GM19468 (cell line): ENCODE data around the gene AIP.

Source experiments
- ATAC-seq: cut with Tn5 transposase; IDR thresholded peaks from one replicate; pipeline ENCODE4 v1.9.1; 2021; ENCODE audit warnings: mild to moderate bottlenecking, moderate library complexity, moderate number of reproducible peaks; ENCODE audit not compliant: unreplicated experiment; ENCODE audit errors: extremely low read depth

Gene AIP

DNA sequence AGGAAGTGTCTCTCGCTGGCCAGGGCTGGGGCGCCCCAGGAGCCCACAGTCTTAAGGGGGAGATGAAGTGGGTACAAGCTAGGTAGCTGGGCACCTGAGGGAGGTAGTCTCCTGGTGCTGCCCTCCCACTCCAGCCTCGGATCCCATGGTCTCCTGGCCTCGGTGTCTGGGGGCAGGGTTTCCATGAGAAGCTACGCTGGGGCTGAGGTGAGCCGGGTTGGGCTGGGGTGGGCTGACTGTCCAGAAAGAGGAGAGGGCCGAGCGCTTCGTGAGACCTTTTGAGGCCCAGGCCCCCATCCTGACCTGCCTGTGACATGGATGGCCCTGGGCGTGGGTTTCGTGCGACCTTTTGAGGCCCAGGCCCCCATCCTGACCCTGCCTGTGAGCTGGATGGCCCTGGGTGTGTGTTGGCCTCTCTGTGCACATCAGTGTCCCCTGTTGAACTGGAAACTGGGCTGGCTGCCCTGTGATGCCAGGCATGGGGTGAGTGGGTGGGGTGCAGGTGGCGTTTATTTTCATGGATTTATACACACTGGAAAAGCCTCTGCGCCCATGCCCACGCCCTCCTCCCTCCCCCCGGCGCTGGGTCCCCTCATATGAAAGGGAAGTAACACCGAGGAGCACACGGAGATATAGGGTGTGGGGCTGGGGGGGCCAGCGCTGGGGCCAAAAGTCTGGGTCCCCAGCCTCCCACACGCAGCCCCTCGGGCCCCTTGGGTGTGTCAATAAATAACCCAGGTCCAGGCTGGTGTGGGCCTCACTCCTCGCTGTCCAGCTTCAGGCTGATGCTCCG is 8.6 kb downstream of the AIP start:
- ATAC-seq = no peak

DNA sequence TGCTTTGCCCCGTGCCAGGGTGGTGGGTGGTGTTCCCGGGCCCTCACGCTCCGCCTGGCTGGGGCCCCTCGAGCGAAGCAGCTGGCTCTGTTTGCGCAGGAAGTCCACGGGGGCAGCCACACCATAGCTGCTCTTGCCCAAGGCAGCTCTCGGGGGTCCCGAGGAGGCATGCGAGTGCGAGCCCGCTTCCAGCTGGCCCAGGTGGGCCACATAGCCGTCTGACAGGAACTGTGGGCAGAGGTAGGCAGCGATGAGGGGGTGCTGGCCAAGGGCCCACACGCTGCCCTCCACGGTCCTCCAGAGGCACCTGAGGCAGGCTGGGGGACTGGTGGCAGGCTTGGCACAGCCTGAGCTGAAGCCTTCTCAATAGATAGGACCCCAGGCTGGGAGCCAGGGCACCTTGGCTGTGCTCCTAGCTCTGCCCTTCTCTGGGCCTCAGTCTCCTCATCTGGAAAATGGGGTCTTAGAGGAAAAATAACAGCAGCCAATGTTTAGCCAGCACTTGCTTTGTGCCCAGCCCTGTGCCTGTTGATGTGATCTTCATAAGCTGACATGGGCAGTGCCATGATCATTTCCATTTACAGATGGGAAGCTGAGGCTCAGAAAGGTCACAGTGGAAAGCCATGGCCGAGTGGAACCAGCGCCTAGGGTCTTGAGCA is 9.4 kb downstream of the AIP start:
- ATAC-seq = no peak

DNA sequence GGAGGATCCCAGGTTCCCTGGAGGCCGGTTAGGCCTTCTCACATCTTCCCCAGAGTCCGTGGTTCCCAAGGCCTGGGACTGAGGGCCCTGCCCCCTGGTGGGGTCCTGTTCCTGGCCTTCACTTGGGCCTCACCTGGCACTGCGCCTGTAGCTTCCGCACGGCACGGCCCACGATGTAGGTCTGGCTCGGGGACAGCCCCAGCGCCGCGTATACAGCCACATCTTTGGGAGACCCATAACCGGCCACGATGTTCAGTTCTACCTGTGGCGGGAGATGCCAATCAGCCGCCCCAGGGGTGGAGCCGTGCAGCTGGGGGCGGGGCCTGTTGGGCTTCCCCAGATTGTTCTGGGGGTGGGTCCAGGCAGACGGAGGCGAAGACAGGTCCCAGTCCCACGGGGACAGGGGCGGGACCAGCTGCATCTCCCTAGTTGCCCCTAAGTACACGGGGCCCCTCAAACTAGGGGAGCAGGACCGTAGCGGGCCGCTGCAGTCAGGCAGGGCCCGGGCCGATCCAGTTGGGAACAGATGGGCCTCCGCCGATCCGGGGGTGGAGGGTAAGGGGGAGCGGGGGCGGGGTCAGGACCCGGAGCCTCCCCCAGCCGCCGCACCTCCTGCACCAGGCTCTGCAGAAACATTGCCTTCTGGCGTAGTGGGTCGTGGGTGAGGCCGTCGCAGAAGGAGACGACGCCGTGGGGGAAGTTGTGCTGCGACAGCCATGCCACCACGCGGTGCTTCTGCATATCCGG is 10.1 kb downstream of the AIP start:
- no peak for ATAC-seq

DNA sequence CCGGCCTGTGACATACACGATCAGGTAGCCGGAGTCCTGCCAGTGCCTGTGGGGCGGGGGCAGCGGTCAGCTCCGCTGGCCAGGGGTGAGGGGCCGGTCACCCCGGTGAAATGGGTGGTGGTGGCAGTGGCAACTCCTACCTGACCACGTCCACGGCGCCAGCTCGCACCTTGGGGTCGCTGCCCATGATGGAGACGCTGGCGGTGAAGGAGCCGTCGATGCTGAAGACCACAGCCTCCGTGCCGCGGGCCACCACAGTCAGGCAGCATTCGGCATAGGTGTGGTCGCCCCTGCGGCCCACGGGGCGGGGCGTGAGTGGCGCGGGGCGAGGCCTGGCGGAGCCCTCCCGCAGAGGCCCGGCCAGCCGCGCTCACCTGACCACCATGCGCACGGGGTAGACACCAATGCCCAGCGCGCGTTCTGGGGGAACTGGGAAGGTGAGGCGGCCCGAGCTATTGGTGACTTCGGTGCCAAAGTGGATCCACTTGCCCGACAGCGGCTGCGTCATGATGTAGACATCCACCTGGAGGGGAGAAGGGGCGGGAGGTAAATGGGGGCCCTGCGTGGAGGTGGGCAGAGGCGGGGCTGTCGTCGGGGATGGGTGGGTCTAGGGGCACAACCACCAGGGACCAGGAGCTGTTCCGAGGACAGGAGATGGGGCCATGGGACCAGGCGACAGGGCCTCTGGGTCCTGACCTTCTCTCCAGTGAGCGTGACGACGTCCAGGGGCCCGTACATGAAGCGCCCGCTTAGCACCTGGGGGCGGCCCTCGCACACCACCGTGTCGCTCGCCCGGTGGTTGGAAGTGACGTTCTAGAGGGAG is 10.9 kb downstream of the AIP start:
- ATAC-seq = no peak

- ATAC-seq = no peak
Measured at GRCh38 chr11:67494371-67495233, 11.8 kb downstream of the AIP start.

DNA sequence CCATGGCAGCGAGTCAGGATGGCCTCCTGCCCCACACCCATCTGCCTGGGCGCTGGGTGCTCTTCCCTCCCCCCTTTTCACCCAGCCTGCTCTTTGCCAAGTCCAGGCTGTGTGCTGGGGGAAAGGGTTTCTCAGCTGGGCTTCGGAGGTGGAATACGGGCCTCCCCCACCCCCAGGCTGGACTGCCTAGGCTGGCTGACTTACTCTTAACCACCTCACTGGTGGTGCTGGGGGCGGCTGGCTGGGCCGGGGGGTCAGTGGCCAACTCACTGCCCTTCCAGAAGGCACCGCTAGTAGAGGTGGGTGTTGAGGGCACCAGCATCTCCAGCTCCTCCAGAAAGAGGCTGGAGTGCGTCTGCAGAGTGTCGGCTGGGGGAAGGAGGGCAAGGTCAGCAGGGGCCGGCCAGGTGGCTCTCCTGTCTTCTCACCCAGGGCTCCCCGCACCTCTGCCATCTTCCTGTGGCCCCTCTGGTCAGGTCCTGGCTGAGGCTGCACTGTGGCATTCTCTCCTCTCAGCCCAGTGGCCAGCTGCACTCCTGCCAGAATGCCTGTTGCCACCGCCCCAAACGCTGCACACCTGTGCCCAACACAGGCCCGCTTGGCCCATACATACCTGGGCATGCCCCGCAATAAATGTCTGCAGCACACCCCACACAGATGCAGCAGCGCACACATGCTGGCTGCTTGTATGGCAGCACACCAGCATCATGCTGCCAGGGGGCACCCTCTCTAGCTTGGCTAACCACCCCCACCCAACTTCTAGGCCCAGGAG is 12.6 kb downstream of the AIP start:
- ATAC-seq = no peak

GRCh38 chr11:67496113-67496512 is 13.3 kb downstream of the AIP start:
- no peak for ATAC-seq

- ATAC-seq = no peak
Measured at GRCh38 chr11:67497656-67498291, 14.9 kb downstream of the AIP start.

GRCh38 chr11:67498544-67498972 is 15.7 kb downstream of the AIP start:
- ATAC-seq = no peak

DNA sequence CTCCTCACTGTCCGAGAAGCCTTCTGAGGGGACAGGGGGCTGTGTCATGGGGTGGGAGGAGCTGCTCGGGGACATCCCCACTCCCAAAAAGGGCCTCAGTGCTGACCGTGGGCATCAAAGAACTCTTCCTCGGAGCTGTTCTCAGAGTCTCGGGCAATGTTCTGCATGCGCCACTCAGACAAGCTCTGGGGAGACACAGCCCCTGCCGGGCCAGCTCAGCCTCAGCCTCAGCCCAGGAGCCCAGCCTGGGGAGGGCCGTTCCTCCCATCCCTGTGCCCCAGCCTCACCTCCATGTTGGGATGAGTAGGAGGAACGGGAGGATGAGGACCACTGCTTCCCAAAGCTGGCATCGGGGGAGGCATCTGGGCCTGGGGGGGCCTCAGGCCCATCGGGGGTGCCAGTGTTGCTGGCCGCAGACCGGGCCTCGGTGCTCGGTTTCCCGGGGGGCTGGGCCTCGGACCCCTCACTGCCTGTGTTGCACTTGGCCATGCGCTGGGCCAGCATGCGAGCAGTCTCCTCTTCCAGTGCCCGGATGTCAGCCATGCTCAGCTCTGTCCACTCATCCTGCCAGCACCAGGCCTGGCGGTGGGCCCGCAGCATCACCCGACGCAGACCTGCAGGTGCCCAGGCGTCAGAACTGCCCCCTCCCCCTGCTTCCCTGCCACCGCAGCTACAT is 17.1 kb downstream of the AIP start:
- ATAC-seq = no peak

- ATAC-seq = no peak
Measured at GRCh38 chr11:67500484-67500821, 17.6 kb downstream of the AIP start.

- ATAC-seq = no peak
Measured at GRCh38 chr11:67500831-67501715, 18.2 kb downstream of the AIP start.

DNA sequence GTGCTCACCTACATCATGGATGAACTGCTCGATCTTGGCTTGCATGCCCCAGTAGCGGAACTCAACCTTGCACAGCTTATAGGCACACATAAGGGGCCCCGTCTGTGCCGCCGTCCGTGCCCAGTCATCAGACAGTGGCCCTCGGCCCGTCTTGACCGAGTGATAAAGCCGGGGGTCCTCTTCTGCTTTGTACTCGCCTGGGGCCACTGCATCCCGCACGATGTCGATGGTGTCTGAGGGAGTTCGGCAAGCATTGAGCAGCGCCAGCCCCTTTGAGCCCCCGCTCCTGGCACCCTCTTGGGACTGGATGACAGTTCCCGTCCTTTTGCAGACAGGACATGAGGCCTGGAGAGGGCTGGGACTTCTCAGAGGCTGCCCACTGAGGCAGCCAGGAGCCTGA is 19.0 kb downstream of the AIP start:
- no peak for ATAC-seq

- no peak for ATAC-seq
Measured at GRCh38 chr11:67502328-67502979, 19.6 kb downstream of the AIP start.

- no peak for ATAC-seq
Measured at GRCh38 chr11:67503119-67504004, 20.5 kb downstream of the AIP start.
